Gastrocnemius medialis (tissue), 4 donors: ENCODE results near the gene ACTR3.
"Not testable (repeated sequence)": the region's sequence is repeated elsewhere in the genome, so short reads cannot be mapped to it uniquely, and the experiment has no call there.

Experiments
- CTCF ChIP-seq, 5 experiments: fragments of 450-650 bp in 3 of 5; fragments of 200-600 bp in 2 of 5; sonication (generic) in 2 of 5; IDR thresholded peaks in 4 of 5; conservative IDR thresholded peaks in 1 of 5; 1 replicate in 4 of 5; 2 replicates in 1 of 5; pipeline ENCODE4 v1.5.1; 2016 to 2019; ENCODE audit warnings: antibody characterized with exemption in 5 of 5, mild to moderate bottlenecking in 3 of 5, moderate library complexity in 3 of 5
- POLR2A ChIP-seq, 2 donors: fragments of 450-650 bp; IDR thresholded peaks; one replicate each; pipeline ENCODE4 v1.6.1; 2017; ENCODE audit warnings: antibody characterized with exemption in 2 of 2, mild to moderate bottlenecking in 2 of 2, moderate library complexity in 2 of 2

- not testable (repeated sequence) for TF ChIP-seq CTCF (IDR thresholded peaks at IDR 0.05 in 4 of 5, conservative IDR thresholded peaks at IDR 0.05 in 1 of 5); POLR2A (IDR thresholded peaks at IDR 0.05)
These were observed 46.2 kb upstream of the ACTR3 start for GRCh38 chr2:113843737-113844050.
